Nephron progenitor cell (in vitro differentiated cells): ENCODE measurements around the gene OR2T1.
"Not testable (repeated sequence)": the region's sequence is repeated elsewhere in the genome, so short reads cannot be mapped to it uniquely, and the experiment has no call there.

ENCODE experiments used
- DNase-seq: peaks from one replicate; pipeline ENCODE4 v3.0.0; 2021
- H3K27ac Mint-ChIP-seq: 2 replicates; pipeline ENCODE4 v1.8.0; 2021; ENCODE audit warnings: mild to moderate bottlenecking, moderate library complexity, mixed read lengths
- H3K27me3 Mint-ChIP-seq: 2 replicates; pipeline ENCODE4 v1.8.0; 2021; ENCODE audit warnings: mild to moderate bottlenecking, low read depth, mixed read lengths; ENCODE audit not compliant: poor library complexity
- H3K36me3 Mint-ChIP-seq: 2 replicates; pipeline ENCODE4 v1.8.0; 2021; ENCODE audit warnings: low read depth, mixed read lengths
- H3K4me1 Mint-ChIP-seq: 2 replicates; pipeline ENCODE4 v1.8.0; 2021; ENCODE audit warnings: mixed read lengths
- H3K4me3 Mint-ChIP-seq: 2 replicates; pipeline ENCODE4 v1.8.0; 2021; ENCODE audit warnings: mild to moderate bottlenecking, moderate library complexity, mixed read lengths
- H3K9me3 Mint-ChIP-seq: 2 replicates; pipeline ENCODE4 v1.8.0; 2021; ENCODE audit warnings: mild to moderate bottlenecking, moderate library complexity, mixed read lengths

Gene OR2T1

GRCh38 chr1:248436303-248436702, 33.5 kb downstream of the OR2T1 start:
- H3K27me3 Mint-ChIP-seq, H3K4me3 Mint-ChIP-seq, H3K27ac Mint-ChIP-seq, DNase-seq, H3K36me3 Mint-ChIP-seq, H3K4me1 Mint-ChIP-seq: not testable (repeated sequence)
- peaks cover 47% of the 10 kb centered on the region for H3K9me3 Mint-ChIP-seq

GRCh38 chr1:248438668-248439067, 35.8 kb downstream of the OR2T1 start:
- H3K9me3 Mint-ChIP-seq, result peaks cover 50% of the 10 kb centered on the region
- H3K4me1 Mint-ChIP-seq, H3K36me3 Mint-ChIP-seq, DNase-seq, H3K4me3 Mint-ChIP-seq, H3K27me3 Mint-ChIP-seq, H3K27ac Mint-ChIP-seq: not testable (repeated sequence)

GRCh38 chr1:248439283-248439682, 36.4 kb downstream of the OR2T1 start:
- not testable (repeated sequence) for H3K36me3 Mint-ChIP-seq, H3K4me1 Mint-ChIP-seq, H3K4me3 Mint-ChIP-seq, H3K27ac Mint-ChIP-seq, H3K27me3 Mint-ChIP-seq, DNase-seq
- H3K9me3 Mint-ChIP-seq, result peaks cover 55% of the 10 kb centered on the region

GRCh38 chr1:248442500-248443277, 39.8 kb downstream of the OR2T1 start:
- H3K4me3 Mint-ChIP-seq, H3K4me1 Mint-ChIP-seq, H3K27ac Mint-ChIP-seq, H3K27me3 Mint-ChIP-seq, DNase-seq, H3K36me3 Mint-ChIP-seq: not testable (repeated sequence)
- peaks cover 70% of the 10 kb centered on the region for H3K9me3 Mint-ChIP-seq

GRCh38 chr1:248444603-248445002, 41.8 kb downstream of the OR2T1 start:
- H3K4me3 Mint-ChIP-seq, H3K36me3 Mint-ChIP-seq, H3K4me1 Mint-ChIP-seq, H3K27ac Mint-ChIP-seq, DNase-seq, H3K27me3 Mint-ChIP-seq: not testable (repeated sequence)
- peaks cover 65% of the 10 kb centered on the region for H3K9me3 Mint-ChIP-seq

GRCh38 chr1:248445399-248445798, 42.6 kb downstream of the OR2T1 start, which contains the start of gene OR2T2:
OR2T2 (plus strand) TSS chr1:248445637; CDS start chr1:248452798, 7,161 bp downstream.
- not testable (repeated sequence) for H3K36me3 Mint-ChIP-seq, DNase-seq, H3K4me3 Mint-ChIP-seq, H3K27me3 Mint-ChIP-seq, H3K4me1 Mint-ChIP-seq, H3K27ac Mint-ChIP-seq
- peaks cover 65% of the 10 kb centered on the region for H3K9me3 Mint-ChIP-seq

- not testable (repeated sequence) for H3K36me3 Mint-ChIP-seq, H3K4me1 Mint-ChIP-seq, DNase-seq, H3K27me3 Mint-ChIP-seq, H3K4me3 Mint-ChIP-seq, H3K27ac Mint-ChIP-seq
- peaks cover 44% of the 10 kb centered on the region for H3K9me3 Mint-ChIP-seq
Observed at GRCh38 chr1:248448409-248449074, 45.7 kb downstream of the OR2T1 start.

GRCh38 chr1:248449821-248450465, 47.1 kb downstream of the OR2T1 start:
- not testable (repeated sequence) for H3K4me1 Mint-ChIP-seq, DNase-seq, H3K36me3 Mint-ChIP-seq, H3K27me3 Mint-ChIP-seq, H3K4me3 Mint-ChIP-seq, H3K27ac Mint-ChIP-seq
- peaks cover 34% of the 10 kb centered on the region for H3K9me3 Mint-ChIP-seq

- H3K4me3 Mint-ChIP-seq, H3K36me3 Mint-ChIP-seq, H3K4me1 Mint-ChIP-seq, H3K27ac Mint-ChIP-seq, DNase-seq, H3K27me3 Mint-ChIP-seq: not testable (repeated sequence)
- peaks cover 30% of the 10 kb centered on the region for H3K9me3 Mint-ChIP-seq
Observed at GRCh38 chr1:248450466-248451145, 47.8 kb downstream of the OR2T1 start.

- H3K27ac Mint-ChIP-seq, H3K36me3 Mint-ChIP-seq, H3K27me3 Mint-ChIP-seq, DNase-seq, H3K4me3 Mint-ChIP-seq, H3K4me1 Mint-ChIP-seq: not testable (repeated sequence)
- peaks cover 18% of the 10 kb centered on the region for H3K9me3 Mint-ChIP-seq
Observed at GRCh38 chr1:248453619-248454018, 50.8 kb downstream of the OR2T1 start.

GRCh38 chr1:248455045-248455444, 52.2 kb downstream of the OR2T1 start:
- H3K27me3 Mint-ChIP-seq, H3K36me3 Mint-ChIP-seq, DNase-seq, H3K27ac Mint-ChIP-seq, H3K4me3 Mint-ChIP-seq, H3K4me1 Mint-ChIP-seq: not testable (repeated sequence)
- peaks cover 32% of the 10 kb centered on the region for H3K9me3 Mint-ChIP-seq

GRCh38 chr1:248456635-248457034, 53.8 kb downstream of the OR2T1 start:
- H3K27me3 Mint-ChIP-seq, DNase-seq, H3K36me3 Mint-ChIP-seq, H3K4me1 Mint-ChIP-seq, H3K4me3 Mint-ChIP-seq, H3K27ac Mint-ChIP-seq: not testable (repeated sequence)
- H3K9me3 Mint-ChIP-seq, result peaks cover 38% of the 10 kb centered on the region
